ENCODE results near the gene NFKB2. TPM values are rescaled to one million over a fixed set of nuclear protein-coding genes. Genes with fewer than 3 reads are reported as not detected.

The NFKB2 gene
- total and polyA plus RNA-seq, 2 of the 8 experiments (the other 6 are each of a cell fraction or from before 2014, with no cell fraction given), result 20.4 to 31.4 TPM

GRCh38 chr10:102389894-102390293 lies 5.6 kb upstream of the NFKB2 start:
- DNase-seq (ENCODE audit: low read depth in 1 of 2, low spot score in 2 of 2), result no peak
- H3K79me1 ChIP-seq (ENCODE audit: low read depth, low read length), result no peaks in the 10 kb centered on the region
- no peak overlapping the region for H2BK20ac ChIP-seq (ENCODE audit: low read length)
- peaks cover 0 to 9% (median 4%) of the 10 kb centered on the region in 4 experiments; a peak in 5 of 7 replicates for H3K4me1 ChIP-seq (replicated peaks in 1 of 4; ENCODE audit: control insufficient read depth in 3 of 4, insufficient read depth in 4 of 4, low read length in 3 of 4)
- H3K36me3 ChIP-seq (ENCODE audit: control insufficient read depth in 2 of 4, insufficient read depth in 4 of 4, low read length in 3 of 4), result no peaks in the 10 kb centered on the region
- H3K79me2 ChIP-seq (ENCODE audit: control insufficient read depth in 1 of 2, insufficient read depth in 2 of 2, low read length in 2 of 2), result no peaks in the 10 kb centered on the region
- no peak overlapping the region for H2BK12ac ChIP-seq (ENCODE audit: low read depth, low read length)
- no peak overlapping the region for H2BK5ac ChIP-seq (ENCODE audit: low read depth, low read length)
- no peak overlapping the region for H2BK120ac ChIP-seq (replicated peaks; ENCODE audit: low read depth, low read length)
- H4K8ac ChIP-seq (ENCODE audit: extremely low read depth, insufficient read depth, low read length), result no peak overlapping the region
- WGBS, 2 experiments (ENCODE audit: extremely low coverage in 1 of 2, insufficient coverage in 1 of 2, insufficient read length in 1 of 2, insufficient replicate concordance in 2 of 2, low coverage in 1 of 2, low lambda C conversion rate in 2 of 2, missing lambda C conversion rate in 1 of 2), result 93% methylated on average over 3 of the region's 3 CpGs; no CpG with 5 or more reads in 1 of the 2 experiments
- no peak overlapping the region for H3K56ac ChIP-seq (replicated peaks; ENCODE audit: insufficient read length, low read depth, low read length)
- no peak overlapping the region for H2AK5ac ChIP-seq (ENCODE audit: low read depth, low read length)
- no peak for FAIRE-seq
- H2BK15ac ChIP-seq (ENCODE audit: low read length), result no peak overlapping the region
- no peak overlapping the region for H3K4me2 ChIP-seq (ENCODE audit: insufficient read depth in 1 of 2, low read depth in 2 of 2, low read length in 2 of 2)
- ChIA-PET CTCF (ENCODE audit: partially characterized antibody) (interaction anchor here (0.6 to 9.0 kb wide), 9 partner anchors 8 to 193 kb away, joined by 3 to 95 read pairs (median 5); no protein-coding TSS in a partner anchor), POLR2A (ENCODE audit: partially characterized antibody) (no interaction called here)
- H3K4ac ChIP-seq (replicated peaks; ENCODE audit: insufficient read length, low read depth, low read length), result no peak overlapping the region
- H3K23me2 ChIP-seq (ENCODE audit: low read depth, low read length), result peaks cover 6% of the 10 kb centered on the region
- peaks cover 0 to 18% (median 14%) of the 10 kb centered on the region in 4 experiments; a peak in 6 of 7 replicates for H3K27me3 ChIP-seq (replicated peaks in 1 of 4; ENCODE audit: control insufficient read depth in 3 of 4, extremely low read depth in 1 of 4, insufficient read depth in 3 of 4, low read length in 3 of 4)
- H3K14ac ChIP-seq (ENCODE audit: insufficient read length), result no peak overlapping the region
- H2AFZ ChIP-seq (ENCODE audit: low read length), result no peak overlapping the region
- H3K9ac ChIP-seq (replicated peaks in 1 of 4; ENCODE audit: extremely low read depth in 1 of 4, low read depth in 3 of 4, low read length in 3 of 4), result no peak overlapping the region
- no peak overlapping the region for H3K23ac ChIP-seq (ENCODE audit: insufficient read length)
- no peak overlapping the region for H3K4me3 ChIP-seq (ENCODE audit: extremely low read depth in 1 of 4, insufficient read depth in 2 of 4, low read depth in 3 of 4, low read length in 4 of 4)
- H3K27ac ChIP-seq (ENCODE audit: low read depth, low read length), result no peak overlapping the region
- no peaks in the 10 kb centered on the region for H3K9me3 ChIP-seq (ENCODE audit: insufficient read depth in 2 of 2, low read depth in 1 of 2, low read length in 1 of 2)
- H3K18ac ChIP-seq (ENCODE audit: extremely low read depth, low read length), result no peak overlapping the region
- H4K91ac ChIP-seq (replicated peaks; ENCODE audit: insufficient read length, low read length), result no peak overlapping the region
- H4K20me1 ChIP-seq (replicated peaks in 1 of 2; ENCODE audit: control insufficient read depth in 1 of 2, insufficient read depth in 2 of 2, low read length in 2 of 2), result peaks cover 0 to 8% of the 10 kb centered on the region in 2 experiments
- no peak overlapping the region for H4K5ac ChIP-seq (ENCODE audit: insufficient read length, low read depth, low read length)
- no peak for TF ChIP-seq POLR2A (IDR thresholded peaks at IDR 0.05; ENCODE audit: control extremely low read depth in 1 of 2, low read depth in 2 of 2, low read length in 2 of 2)
- TF ChIP-seq JUN (IDR thresholded peaks at IDR 0.05; ENCODE audit: low read depth, low read length), result no peak
- TF ChIP-seq POU5F1 (IDR thresholded peaks at IDR 0.05; ENCODE audit: low read depth, low read length), result no peak
- no peak for TF ChIP-seq EP300 (IDR thresholded peaks at IDR 0.05; ENCODE audit: borderline replicate concordance in 1 of 2, low read depth in 2 of 2, low read length in 2 of 2)
- no peak for TF ChIP-seq RFX5 (IDR thresholded peaks at IDR 0.05; ENCODE audit: borderline replicate concordance, low read depth, low read length)
- TF ChIP-seq CBX5 (IDR thresholded peaks at IDR 0.05; ENCODE audit: low read depth, low read length), result no peak
- no peak for TF ChIP-seq PHF8 (conservative IDR thresholded peaks at IDR 0.05; ENCODE audit: low read depth, low read length)
- no peak for TF ChIP-seq SRF (IDR thresholded peaks at IDR 0.05; ENCODE audit: low read depth, low read length)
- TF ChIP-seq SAP30 (IDR thresholded peaks at IDR 0.05; ENCODE audit: insufficient read depth, insufficient replicate concordance, low read length), result no peak
- no peak for TF ChIP-seq CEBPB (IDR thresholded peaks at IDR 0.05; ENCODE audit: low read depth, low read length)
- TF ChIP-seq SP4 (IDR thresholded peaks at IDR 0.05; ENCODE audit: low read length), result no peak
- no peak for TF ChIP-seq TAF7 (optimal IDR thresholded peaks at IDR 0.05; ENCODE audit: borderline replicate concordance, low read depth, low read length)
